Tibial artery (tissue), 4 donors: ENCODE results near the gene KYNU.
A peak's percentile ranks its signal among the peaks of the same experiment; 100 is the strongest.

ENCODE experiments used
- DNase-seq, 2 donors: peaks; one replicate each; pipeline ENCODE4 v3.0.0-alpha.2; 2019
- H3K27ac ChIP-seq, 2 donors: fragments of 200-600 bp; sonication (generic) in 1 of 2; 1 replicate in 1 of 2; 2 replicates in 1 of 2; pipeline ENCODE4 v1.5.1; 2018 to 2019; ENCODE audit warnings: mild to moderate bottlenecking in 1 of 2
- H3K27me3 ChIP-seq, 2 donors: fragments of 200-600 bp; sonication (generic) in 1 of 2; one replicate each; pipeline versions ENCODE4 v1.5.1 to v1.6.0; 2016 to 2019
- H3K36me3 ChIP-seq, 3 donors: fragments of 200-600 bp; sonication (generic) in 2 of 3; one replicate each; pipeline ENCODE4 v1.5.1; 2016 to 2019; ENCODE audit warnings: mild to moderate bottlenecking in 2 of 3
- H3K4me1 ChIP-seq, 4 donors: fragments of 200-600 bp; sonication (generic) in 2 of 4; 1 replicate in 3 of 4; 2 replicates in 1 of 4; pipeline ENCODE4 v1.5.1; 2016 to 2019
- H3K4me3 ChIP-seq, 2 donors: fragments of 200-600 bp; sonication (generic) in 1 of 2; 1 replicate in 1 of 2; 2 replicates in 1 of 2; pipeline ENCODE4 v1.5.1; 2018 to 2019; ENCODE audit warnings: mild to moderate bottlenecking in 2 of 2
- H3K9me3 ChIP-seq, 3 donors: fragments of 200-600 bp; sonication (generic) in 1 of 3; one replicate each; pipeline ENCODE4 v1.5.1; 2016 to 2019
- CTCF ChIP-seq, 2 experiments: fragments of 200-600 bp in 1 of 2; fragments of 450-650 bp in 1 of 2; IDR thresholded peaks; one replicate each; pipeline ENCODE4 v1.5.1; 2017 to 2019; ENCODE audit warnings: antibody characterized with exemption in 2 of 2, mild to moderate bottlenecking in 1 of 2, moderate library complexity in 1 of 2
- intact Hi-C: fragments of 100-400 bp; cut with DNase I; formaldehyde crosslinking; loops from one replicate; pipeline ENCODE4 v1.15.0; 2023; ENCODE audit warnings: low total_unique reads

Gene KYNU

DNA sequence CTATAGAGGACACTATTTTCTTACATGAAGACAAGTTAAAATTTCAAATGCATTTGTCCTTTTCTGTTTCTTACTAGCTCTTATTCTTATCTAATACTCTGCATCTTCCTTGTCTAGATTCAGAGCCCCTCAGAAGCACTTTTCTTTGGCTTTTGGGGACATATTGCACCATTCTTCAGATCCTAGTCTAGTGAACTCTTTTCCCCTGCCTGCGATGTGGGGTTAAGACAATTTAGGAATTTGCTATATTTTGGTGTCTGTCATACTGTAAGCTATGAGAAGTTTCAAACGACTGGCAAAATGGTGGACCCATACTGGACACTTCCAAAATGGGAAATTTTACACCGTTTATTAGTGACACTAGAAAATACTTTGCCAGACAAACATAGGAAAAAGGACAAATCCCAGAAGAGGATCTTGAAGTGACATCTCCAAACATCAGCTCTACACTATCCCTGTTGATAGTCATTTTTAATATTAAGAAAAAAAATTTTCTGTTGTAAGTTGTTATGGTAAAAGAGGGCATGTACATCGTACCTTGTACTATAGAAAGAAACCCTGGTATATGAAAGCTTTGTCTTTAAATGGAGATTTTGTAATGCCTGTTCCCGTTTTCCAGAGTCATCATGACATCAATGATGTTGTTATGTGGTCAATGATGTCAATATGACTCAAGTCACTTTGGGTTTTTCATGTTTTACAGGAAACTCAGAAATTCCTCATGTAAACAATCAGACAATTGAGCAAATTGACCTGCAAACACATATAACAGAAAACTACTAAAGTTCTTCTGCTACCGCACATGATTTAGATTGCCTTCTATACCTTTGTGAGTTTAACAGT, 4.4 kb upstream of the KYNU start:
- intact Hi-C loops: no loop called here
- no peak for DNase-seq
- peaks cover 0 to 17% (median 0%) of the 10 kb centered on the region in 4 donors for H3K4me1 ChIP-seq
- no peak for TF ChIP-seq CTCF (IDR thresholded peaks at IDR 0.05)
- H3K27ac ChIP-seq: no peak overlapping the region
- no peaks in the 10 kb centered on the region for H3K9me3 ChIP-seq
- no peak overlapping the region for H3K4me3 ChIP-seq
- H3K36me3 ChIP-seq: no peaks in the 10 kb centered on the region
- H3K27me3 ChIP-seq: no peaks in the 10 kb centered on the region

- Histone ChIP-seq H3K9me3 (no peaks in the 10 kb centered on the region), H3K4me1 (peaks cover 0 to 13% (median 0%) of the 10 kb centered on the region in 4 donors), H3K27me3 (no peaks in the 10 kb centered on the region), H3K27ac (no peak overlapping the region), H3K36me3 (no peaks in the 10 kb centered on the region), H3K4me3 (no peak overlapping the region)
- DNase-seq: no peak
- intact Hi-C loops: no loop called here
- no peak for TF ChIP-seq CTCF (IDR thresholded peaks at IDR 0.05)
Observed at GRCh38 chr2:142873831-142874287, 3.6 kb upstream of the KYNU start.

- Histone ChIP-seq H3K4me1 (peaks cover 0 to 13% (median 0%) of the 10 kb centered on the region in 4 donors), H3K27me3 (no peaks in the 10 kb centered on the region), H3K36me3 (no peaks in the 10 kb centered on the region), H3K4me3 (no peak overlapping the region), H3K9me3 (no peaks in the 10 kb centered on the region), H3K27ac (no peak overlapping the region)
- DNase-seq: peak; percentile 60 to 72
- intact Hi-C loops: no loop called here
- no peak for TF ChIP-seq CTCF (IDR thresholded peaks at IDR 0.05)
Observed at GRCh38 chr2:142874293-142874814, 3.1 kb upstream of the KYNU start.

- peaks cover 0 to 13% (median 0%) of the 10 kb centered on the region in 4 donors for H3K4me1 ChIP-seq
- H3K36me3 ChIP-seq: no peaks in the 10 kb centered on the region
- intact Hi-C loops: no loop called here
- no peak overlapping the region for H3K27ac ChIP-seq
- no peaks in the 10 kb centered on the region for H3K9me3 ChIP-seq
- H3K4me3 ChIP-seq: no peak overlapping the region
- no peak for TF ChIP-seq CTCF (IDR thresholded peaks at IDR 0.05)
- no peaks in the 10 kb centered on the region for H3K27me3 ChIP-seq
- no peak for DNase-seq
Observed at GRCh38 chr2:142875010-142875409, 2.5 kb upstream of the KYNU start.

DNA sequence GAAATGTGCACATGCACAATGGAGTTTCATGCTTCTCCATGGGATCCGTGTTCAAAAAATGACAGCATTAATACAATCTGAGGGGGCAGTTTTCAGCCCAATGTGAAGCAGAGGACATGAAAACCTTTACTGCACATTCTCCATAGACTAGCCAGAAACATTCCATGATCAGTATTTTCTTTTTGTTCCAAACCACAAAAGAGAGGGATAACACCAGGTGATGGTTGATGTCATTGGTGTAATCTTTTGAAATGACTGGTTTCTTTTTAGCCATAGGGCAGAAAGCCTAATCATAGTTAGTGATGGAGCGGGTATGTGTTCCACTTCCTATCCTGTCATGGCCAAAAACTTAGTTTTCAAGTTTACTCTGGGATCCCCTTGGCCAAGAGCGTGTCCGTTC, 1.8 kb upstream of the KYNU start:
- no peak overlapping the region for H3K27ac ChIP-seq
- no peak for TF ChIP-seq CTCF (IDR thresholded peaks at IDR 0.05)
- no peaks in the 10 kb centered on the region for H3K9me3 ChIP-seq
- no peak for DNase-seq
- no peaks in the 10 kb centered on the region for H3K36me3 ChIP-seq
- intact Hi-C loops: no loop called here
- no peak overlapping the region for H3K4me3 ChIP-seq
- no peaks in the 10 kb centered on the region for H3K27me3 ChIP-seq
- H3K4me1 ChIP-seq: peaks cover 0 to 13% (median 0%) of the 10 kb centered on the region in 4 donors
